ENCODE results near the gene AGR2.

AGR2 gene

GRCh38 chr7:16815001-16815400 is 10.2 kb upstream of the AGR2 start:
- WGBS = 97% methylated on average over 2 of the region's 2 CpGs
- Histone ChIP-seq H3K4me2 (ENCODE audit: low read length, poor library complexity, severe bottlenecking) (no peak overlapping the region), H3K4ac (ENCODE audit: low read depth in 1 of 2, low read length in 2 of 2) (no peak overlapping the region), H3K23ac (ENCODE audit: low read length in 2 of 2) (no peak overlapping the region), H2BK12ac (ENCODE audit: low read length in 2 of 2) (no peak overlapping the region), H2AK5ac (ENCODE audit: low read length, severe bottlenecking) (peak overlapping the region; percentile 35), H3K79me1 (replicated peaks; ENCODE audit: low read length, poor library complexity, severe bottlenecking) (no peaks in the 10 kb centered on the region), H3K27ac (ENCODE audit: low read length, poor library complexity, severe bottlenecking) (no peak overlapping the region), H2BK120ac (ENCODE audit: low read depth, low read length) (no peak overlapping the region), H2BK5ac (ENCODE audit: low read depth, low read length, poor library complexity, severe bottlenecking) (no peak overlapping the region), H3K9ac (ENCODE audit: low read length) (no peak overlapping the region), H3K4me3 (ENCODE audit: insufficient read depth in 1 of 2, low read depth in 1 of 2, low read length in 2 of 2) (no peak overlapping the region), H4K8ac (ENCODE audit: low read length) (no peak overlapping the region), H3K9me3 (ENCODE audit: control insufficient read depth, low read length) (no peaks in the 10 kb centered on the region), H3K18ac (ENCODE audit: low read depth in 1 of 2, low read length in 2 of 2) (no peak overlapping the region), H3K36me3 (ENCODE audit: control insufficient read depth in 1 of 2, insufficient read depth in 2 of 2, low read depth in 1 of 2, low read length in 2 of 2) (no peaks in the 10 kb centered on the region), H2BK15ac (ENCODE audit: low read depth, poor library complexity, severe bottlenecking) (no peak overlapping the region), H2AFZ (ENCODE audit: low read depth, low read length) (no peak overlapping the region), H3K27me3 (ENCODE audit: control insufficient read depth in 1 of 2, insufficient read depth in 1 of 2, low read length in 2 of 2) (no peaks in the 10 kb centered on the region), H4K91ac (ENCODE audit: low read length) (no peak overlapping the region), H3K4me1 (ENCODE audit: control insufficient read depth, insufficient read depth, low read depth, low read length) (peaks cover 2% of the 10 kb centered on the region), H3K14ac (ENCODE audit: low read length in 2 of 2) (no peak overlapping the region)
- DNase-seq = no peak

GRCh38 chr7:16813232-16813616 is 8.4 kb upstream of the AGR2 start:
- Histone ChIP-seq H2BK120ac (ENCODE audit: low read depth, low read length) (no peak overlapping the region), H3K14ac (ENCODE audit: low read length in 2 of 2) (no peak overlapping the region), H4K8ac (ENCODE audit: low read length) (no peak overlapping the region), H2BK15ac (ENCODE audit: low read depth, poor library complexity, severe bottlenecking) (no peak overlapping the region), H3K9me3 (ENCODE audit: control insufficient read depth, low read length) (no peaks in the 10 kb centered on the region), H3K36me3 (ENCODE audit: control insufficient read depth in 1 of 2, insufficient read depth in 2 of 2, low read depth in 1 of 2, low read length in 2 of 2) (no peaks in the 10 kb centered on the region), H3K4me3 (ENCODE audit: insufficient read depth in 1 of 2, low read depth in 1 of 2, low read length in 2 of 2) (no peak overlapping the region), H2AFZ (ENCODE audit: low read depth, low read length) (no peak overlapping the region), H4K91ac (ENCODE audit: low read length) (no peak overlapping the region), H3K4me1 (ENCODE audit: control insufficient read depth, insufficient read depth, low read depth, low read length) (peaks cover 1% of the 10 kb centered on the region), H3K4me2 (ENCODE audit: low read length, poor library complexity, severe bottlenecking) (no peak overlapping the region), H2AK5ac (ENCODE audit: low read length, severe bottlenecking) (no peak overlapping the region), H3K27ac (ENCODE audit: low read length, poor library complexity, severe bottlenecking) (no peak overlapping the region), H3K79me1 (replicated peaks; ENCODE audit: low read length, poor library complexity, severe bottlenecking) (no peaks in the 10 kb centered on the region), H3K23ac (ENCODE audit: low read length in 2 of 2) (no peak overlapping the region), H3K4ac (ENCODE audit: low read depth in 1 of 2, low read length in 2 of 2) (no peak overlapping the region), H3K18ac (ENCODE audit: low read depth in 1 of 2, low read length in 2 of 2) (no peak overlapping the region), H3K9ac (ENCODE audit: low read length) (no peak overlapping the region), H3K27me3 (ENCODE audit: control insufficient read depth in 1 of 2, insufficient read depth in 1 of 2, low read length in 2 of 2) (no peaks in the 10 kb centered on the region), H2BK5ac (ENCODE audit: low read depth, low read length, poor library complexity, severe bottlenecking) (no peak overlapping the region), H2BK12ac (ENCODE audit: low read length in 2 of 2) (no peak overlapping the region)
- 75% methylated on average over 2 of the region's 3 CpGs for WGBS
- no peak for DNase-seq

GRCh38 chr7:16812542-16813231 is 7.9 kb upstream of the AGR2 start:
- H2AK5ac ChIP-seq (ENCODE audit: low read length, severe bottlenecking) = no peak overlapping the region
- H3K4me1 ChIP-seq (ENCODE audit: control insufficient read depth, insufficient read depth, low read depth, low read length) = no peaks in the 10 kb centered on the region
- no peak overlapping the region for H2BK5ac ChIP-seq (ENCODE audit: low read depth, low read length, poor library complexity, severe bottlenecking)
- H3K9ac ChIP-seq (ENCODE audit: low read length) = no peak overlapping the region
- no peak overlapping the region for H2AFZ ChIP-seq (ENCODE audit: low read depth, low read length)
- no peak for DNase-seq
- H3K4ac ChIP-seq (ENCODE audit: low read depth in 1 of 2, low read length in 2 of 2) = no peak overlapping the region
- H3K36me3 ChIP-seq (ENCODE audit: control insufficient read depth in 1 of 2, insufficient read depth in 2 of 2, low read depth in 1 of 2, low read length in 2 of 2) = no peaks in the 10 kb centered on the region
- no peak overlapping the region for H2BK15ac ChIP-seq (ENCODE audit: low read depth, poor library complexity, severe bottlenecking)
- H4K8ac ChIP-seq (ENCODE audit: low read length) = no peak overlapping the region
- H2BK12ac ChIP-seq (ENCODE audit: low read length in 2 of 2) = no peak overlapping the region
- H3K9me3 ChIP-seq (ENCODE audit: control insufficient read depth, low read length) = no peaks in the 10 kb centered on the region
- no peak overlapping the region for H3K23ac ChIP-seq (ENCODE audit: low read length in 2 of 2)
- no peaks in the 10 kb centered on the region for H3K27me3 ChIP-seq (ENCODE audit: control insufficient read depth in 1 of 2, insufficient read depth in 1 of 2, low read length in 2 of 2)
- 100% methylated on average over 1 of the region's 4 CpGs for WGBS
- H2BK120ac ChIP-seq (ENCODE audit: low read depth, low read length) = no peak overlapping the region
- H3K4me2 ChIP-seq (ENCODE audit: low read length, poor library complexity, severe bottlenecking) = no peak overlapping the region
- no peaks in the 10 kb centered on the region for H3K79me1 ChIP-seq (replicated peaks; ENCODE audit: low read length, poor library complexity, severe bottlenecking)
- no peak overlapping the region for H3K14ac ChIP-seq (ENCODE audit: low read length in 2 of 2)
- H3K27ac ChIP-seq (ENCODE audit: low read length, poor library complexity, severe bottlenecking) = no peak overlapping the region
- H4K91ac ChIP-seq (ENCODE audit: low read length) = no peak overlapping the region
- H3K4me3 ChIP-seq (ENCODE audit: insufficient read depth in 1 of 2, low read depth in 1 of 2, low read length in 2 of 2) = no peak overlapping the region
- H3K18ac ChIP-seq (ENCODE audit: low read depth in 1 of 2, low read length in 2 of 2) = no peak overlapping the region

- H2AFZ ChIP-seq (ENCODE audit: low read depth, low read length) = no peak overlapping the region
- H3K14ac ChIP-seq (ENCODE audit: low read length in 2 of 2) = no peak overlapping the region
- no peak overlapping the region for H3K27ac ChIP-seq (ENCODE audit: low read length, poor library complexity, severe bottlenecking)
- H2BK120ac ChIP-seq (ENCODE audit: low read depth, low read length) = no peak overlapping the region
- no peak overlapping the region for H3K23ac ChIP-seq (ENCODE audit: low read length in 2 of 2)
- H3K18ac ChIP-seq (ENCODE audit: low read depth in 1 of 2, low read length in 2 of 2) = no peak overlapping the region
- no peaks in the 10 kb centered on the region for H3K4me1 ChIP-seq (ENCODE audit: control insufficient read depth, insufficient read depth, low read depth, low read length)
- no peak overlapping the region for H2BK15ac ChIP-seq (ENCODE audit: low read depth, poor library complexity, severe bottlenecking)
- no peak overlapping the region for H2AK5ac ChIP-seq (ENCODE audit: low read length, severe bottlenecking)
- H3K9me3 ChIP-seq (ENCODE audit: control insufficient read depth, low read length) = no peaks in the 10 kb centered on the region
- no peak overlapping the region for H4K91ac ChIP-seq (ENCODE audit: low read length)
- H4K8ac ChIP-seq (ENCODE audit: low read length) = no peak overlapping the region
- no peak overlapping the region for H3K4me2 ChIP-seq (ENCODE audit: low read length, poor library complexity, severe bottlenecking)
- no peaks in the 10 kb centered on the region for H3K27me3 ChIP-seq (ENCODE audit: control insufficient read depth in 1 of 2, insufficient read depth in 1 of 2, low read length in 2 of 2)
- no peak overlapping the region for H2BK5ac ChIP-seq (ENCODE audit: low read depth, low read length, poor library complexity, severe bottlenecking)
- no peak overlapping the region for H3K4me3 ChIP-seq (ENCODE audit: insufficient read depth in 1 of 2, low read depth in 1 of 2, low read length in 2 of 2)
- H3K36me3 ChIP-seq (ENCODE audit: control insufficient read depth in 1 of 2, insufficient read depth in 2 of 2, low read depth in 1 of 2, low read length in 2 of 2) = no peaks in the 10 kb centered on the region
- no peaks in the 10 kb centered on the region for H3K79me1 ChIP-seq (replicated peaks; ENCODE audit: low read length, poor library complexity, severe bottlenecking)
- H2BK12ac ChIP-seq (ENCODE audit: low read length in 2 of 2) = no peak overlapping the region
- no peak overlapping the region for H3K9ac ChIP-seq (ENCODE audit: low read length)
- H3K4ac ChIP-seq (ENCODE audit: low read depth in 1 of 2, low read length in 2 of 2) = no peak overlapping the region
- WGBS = 20% methylated on average over 1 of the region's 2 CpGs
- peak; percentile 73 for DNase-seq
These were observed 6.8 kb upstream of the AGR2 start for GRCh38 chr7:16811551-16811950.

All from mesenchymal stem cell (in vitro differentiated cells and primary cell).